ENCODE results near the gene PRR18. TPM values are rescaled to one million over a fixed set of nuclear protein-coding genes. Genes with fewer than 3 reads are reported as not detected.
A peak's percentile ranks its signal among the peaks of the same experiment; 100 is the strongest.
"Not testable (repeated sequence)": the region's sequence is repeated elsewhere in the genome, so short reads cannot be mapped to it uniquely, and the experiment has no call there.

Gene PRR18
- total RNA-seq, 3 donors from 2014 or later (not counting 1 experiment from before 2014, with no cell fraction given): not detected

GRCh38 chr6:166346965-166347364, 38.8 kb upstream of the PRR18 start:
- peaks cover 3 to 15% of the 10 kb centered on the region in 2 donors for H3K27me3 Mint-ChIP-seq (ENCODE audit: low read depth in 2 of 2)
- Histone ChIP-seq H3K4me1 (ENCODE audit: control insufficient read depth, insufficient read depth, low read length) (peaks cover 6% of the 10 kb centered on the region), H3K4me3 (ENCODE audit: low read length) (no peak overlapping the region), H3K36me3 (ENCODE audit: control insufficient read depth, insufficient read depth, low read length) (no peaks in the 10 kb centered on the region), H3K27me3 (ENCODE audit: control insufficient read depth, insufficient read depth, low read length) (no peaks in the 10 kb centered on the region), H3K27ac (ENCODE audit: low read length) (no peak overlapping the region), H3K9me3 (ENCODE audit: control insufficient read depth, insufficient read depth, low read length) (no peaks in the 10 kb centered on the region)
- intact Hi-C loops (cut with micrococcal nuclease): no loop called here
- no peak for TF ChIP-seq CTCF (IDR thresholded peaks at IDR 0.05)
- no peaks in the 10 kb centered on the region for H3K9me3 Mint-ChIP-seq
- no peaks in the 10 kb centered on the region for H3K36me3 Mint-ChIP-seq
- no peak overlapping the region for H3K27ac Mint-ChIP-seq
- H3K4me1 Mint-ChIP-seq: peaks cover 13 to 14% of the 10 kb centered on the region in 2 donors
- ATAC-seq (no peak), DNase-seq (no peak)
- no peak overlapping the region for H3K4me3 Mint-ChIP-seq

DNA sequence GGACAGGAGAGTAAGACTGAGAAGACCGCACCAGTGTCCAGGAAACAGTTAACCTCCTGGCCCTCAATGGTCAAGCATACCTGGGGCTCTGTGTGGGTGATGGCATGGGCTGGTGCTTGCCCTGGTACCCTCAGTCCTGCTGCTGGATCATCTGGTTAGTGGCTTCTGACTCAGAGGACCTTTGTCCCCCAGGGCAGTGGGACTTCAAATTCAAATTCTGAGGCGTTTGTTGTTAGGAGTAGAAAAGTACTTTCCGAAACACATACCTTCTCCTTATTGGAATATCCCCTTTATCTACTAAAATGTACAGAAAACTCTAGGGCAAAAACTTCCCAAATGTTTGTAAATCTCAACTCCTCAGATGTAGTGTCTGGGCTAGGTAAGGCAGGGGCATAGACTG, 38.3 kb upstream of the PRR18 start:
- no peaks in the 10 kb centered on the region for H3K36me3 ChIP-seq (ENCODE audit: control insufficient read depth, insufficient read depth, low read length)
- Mint-ChIP-seq H3K27me3 (ENCODE audit: low read depth in 2 of 2) (peaks cover 3 to 15% of the 10 kb centered on the region in 2 donors), H3K4me3 (no peak overlapping the region), H3K27ac (no peak overlapping the region), H3K4me1 (peaks cover 13 to 17% of the 10 kb centered on the region in 2 donors), H3K9me3 (no peaks in the 10 kb centered on the region), H3K36me3 (no peaks in the 10 kb centered on the region)
- H3K4me1 ChIP-seq (ENCODE audit: control insufficient read depth, insufficient read depth, low read length): peaks cover 6% of the 10 kb centered on the region
- DNase-seq (no peak), ATAC-seq (no peak)
- no peak overlapping the region for H3K4me3 ChIP-seq (ENCODE audit: low read length)
- intact Hi-C loops (cut with micrococcal nuclease): no loop called here
- TF ChIP-seq CTCF (IDR thresholded peaks at IDR 0.05): no peak
- no peak overlapping the region for H3K27ac ChIP-seq (ENCODE audit: low read length)
- no peaks in the 10 kb centered on the region for H3K27me3 ChIP-seq (ENCODE audit: control insufficient read depth, insufficient read depth, low read length)
- 100% methylated on average over 1 of the region's 3 CpGs for WGBS (ENCODE audit: insufficient coverage)
- no peaks in the 10 kb centered on the region for H3K9me3 ChIP-seq (ENCODE audit: control insufficient read depth, insufficient read depth, low read length)

DNA sequence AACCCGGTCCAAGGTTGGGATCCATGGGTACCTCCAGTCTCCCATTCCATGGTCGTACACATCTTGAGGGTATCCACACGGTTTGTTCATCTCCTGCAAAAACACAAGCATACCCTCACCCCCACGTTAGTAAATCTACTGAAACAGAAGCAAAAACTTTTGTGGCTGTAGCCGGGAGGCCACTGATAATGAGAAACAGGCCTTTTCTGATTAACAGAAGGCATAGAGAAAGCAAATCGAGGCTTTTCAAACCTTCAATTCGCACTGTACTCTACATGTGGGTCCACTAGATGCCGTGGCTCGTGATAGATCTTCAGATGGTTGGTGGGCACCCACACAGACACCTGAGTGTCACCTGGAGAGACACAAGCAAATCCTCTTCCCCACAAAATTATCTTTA, 37.5 kb upstream of the PRR18 start:
- H3K4me3 Mint-ChIP-seq; H3K4me3 ChIP-seq (ENCODE audit: low read length); H3K9me3 Mint-ChIP-seq; H3K27ac ChIP-seq (ENCODE audit: low read length); H3K9me3 ChIP-seq (ENCODE audit: control insufficient read depth, insufficient read depth, low read length); ATAC-seq; DNase-seq; H3K36me3 ChIP-seq (ENCODE audit: control insufficient read depth, insufficient read depth, low read length); H3K36me3 Mint-ChIP-seq; intact Hi-C loops (cut with micrococcal nuclease); H3K27me3 ChIP-seq (ENCODE audit: control insufficient read depth, insufficient read depth, low read length): not testable (repeated sequence)
- WGBS (ENCODE audit: insufficient coverage): 94% methylated on average over 9 of the region's 9 CpGs
- H3K27me3 Mint-ChIP-seq (ENCODE audit: low read depth in 2 of 2): peaks cover 3 to 15% of the 10 kb centered on the region in 2 donors
- peaks cover 13% of the 10 kb centered on the region for H3K4me1 ChIP-seq (ENCODE audit: control insufficient read depth, insufficient read depth, low read length)
- peak overlapping the region in 1 of 2 donors; percentile 31 for H3K27ac Mint-ChIP-seq
- peaks cover 15 to 17% of the 10 kb centered on the region in 2 donors for H3K4me1 Mint-ChIP-seq

DNA sequence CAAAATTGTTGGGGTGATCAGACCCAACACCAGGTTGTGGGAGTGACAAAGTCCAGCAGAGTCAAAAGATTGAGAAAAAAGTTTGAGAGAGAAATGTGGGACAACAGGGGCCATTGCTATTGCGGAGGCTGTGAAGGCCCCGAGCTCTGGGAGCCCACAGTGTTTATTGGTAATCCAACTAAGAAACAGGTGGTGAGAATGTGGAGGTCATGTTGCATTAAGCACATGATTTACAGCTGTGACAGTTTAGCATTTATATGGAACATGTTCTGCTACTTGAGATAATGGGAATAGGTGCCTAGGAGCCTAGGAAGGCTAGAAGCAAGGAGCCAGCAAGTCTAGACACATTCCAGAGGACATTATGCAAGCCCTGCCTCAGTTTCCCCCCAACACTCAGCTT, 36.7 kb upstream of the PRR18 start:
- intact Hi-C loops (cut with micrococcal nuclease): loop anchor here (5.0 kb wide), 1 partner anchor 88 kb away; no protein-coding TSS in a partner anchor
- not testable (repeated sequence) for H3K27ac ChIP-seq (ENCODE audit: low read length); H3K4me3 Mint-ChIP-seq; H3K27ac Mint-ChIP-seq; H3K9me3 ChIP-seq (ENCODE audit: control insufficient read depth, insufficient read depth, low read length); H3K36me3 ChIP-seq (ENCODE audit: control insufficient read depth, insufficient read depth, low read length); H3K27me3 ChIP-seq (ENCODE audit: control insufficient read depth, insufficient read depth, low read length); DNase-seq; ATAC-seq; H3K36me3 Mint-ChIP-seq; H3K4me3 ChIP-seq (ENCODE audit: low read length); H3K9me3 Mint-ChIP-seq
- Mint-ChIP-seq H3K4me1 (peaks cover 15 to 17% of the 10 kb centered on the region in 2 donors), H3K27me3 (ENCODE audit: low read depth in 2 of 2) (peaks cover 3 to 15% of the 10 kb centered on the region in 2 donors)
- peaks cover 20% of the 10 kb centered on the region for H3K4me1 ChIP-seq (ENCODE audit: control insufficient read depth, insufficient read depth, low read length)
- 94% methylated on average over 2 of the region's 2 CpGs for WGBS (ENCODE audit: insufficient coverage)
